GM18861 (cell line): ENCODE results near the gene UPK3BL1.
A peak's percentile ranks its signal among the peaks of the same experiment; 100 is the strongest.
"Not testable (repeated sequence)": the region's sequence is repeated elsewhere in the genome, so short reads cannot be mapped to it uniquely, and the experiment has no call there.

Experiments
- ATAC-seq: cut with Tn5 transposase; IDR thresholded peaks from one replicate; pipeline ENCODE4 v1.9.1; 2021; ENCODE audit not compliant: unreplicated experiment

The UPK3BL1 gene

DNA sequence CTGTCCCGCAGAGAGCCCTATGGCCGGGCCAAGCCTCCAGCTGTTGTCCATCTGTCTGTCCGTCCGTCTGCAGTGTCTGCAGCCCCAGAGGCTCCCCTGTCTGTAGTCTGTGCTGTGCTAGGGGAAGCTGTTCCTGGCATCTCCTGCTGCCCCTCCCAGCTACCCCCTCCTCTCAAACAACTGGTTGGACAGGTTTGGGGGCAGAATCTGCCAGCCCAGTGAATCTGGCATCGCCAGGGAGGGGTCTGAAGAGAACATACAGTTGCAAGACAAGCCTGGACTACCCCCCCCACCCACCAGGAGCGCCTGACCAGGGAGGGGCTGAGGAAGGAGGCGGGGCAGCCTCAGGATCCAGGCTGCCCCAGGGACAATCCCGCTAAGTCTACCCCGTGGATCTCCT, at the start of gene UPK3BL1:
Gene UPK3BL1, minus strand, starts transcription at position 101 of the 400 bp plus-strand sequence. Its CDS starts 50 bp downstream, at position 51.
- ATAC-seq, result not testable (repeated sequence)

- ATAC-seq, result not testable (repeated sequence)
Measured at GRCh38 chr7:102690602-102691001, 48.0 kb upstream of the UPK3BL1 start.

GRCh38 chr7:102689436-102690282, 47.1 kb upstream of the UPK3BL1 start:
- peak; percentile 73 for ATAC-seq

DNA sequence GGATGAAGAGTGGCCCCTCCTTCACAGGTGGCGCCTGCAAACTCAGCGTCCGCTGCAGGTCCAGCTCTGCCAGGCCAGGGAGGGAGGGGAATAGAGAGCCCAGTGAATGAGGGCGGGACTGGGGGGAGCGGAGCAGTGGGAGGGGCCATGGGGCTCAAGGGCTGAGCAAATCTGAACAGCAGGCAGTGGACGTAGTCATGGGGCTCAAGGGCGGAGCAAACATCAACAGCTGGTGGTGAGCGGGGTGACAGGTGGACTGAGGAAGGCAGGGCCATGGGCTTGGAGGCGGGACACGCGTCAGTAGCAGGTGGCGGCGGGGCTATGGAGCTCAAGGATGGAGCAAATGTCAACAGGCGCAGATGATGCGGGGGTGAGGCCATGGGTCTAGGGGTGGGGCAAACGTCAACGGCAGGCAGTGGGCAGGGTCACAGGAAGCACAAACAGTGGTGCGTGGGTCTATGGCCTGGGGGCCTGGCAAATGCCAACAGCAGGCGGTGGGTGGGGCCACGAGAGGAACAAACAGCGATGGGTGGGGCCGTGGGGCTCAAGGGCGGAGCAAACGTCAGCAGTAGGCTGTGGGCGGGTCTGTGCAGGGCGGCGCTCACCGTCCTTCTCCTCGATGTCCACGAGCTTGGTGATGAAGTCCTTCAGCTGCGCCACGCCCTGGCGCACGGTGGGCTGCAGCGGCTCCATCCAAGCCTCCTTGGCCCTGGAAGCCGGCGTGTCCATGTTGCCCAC, 45.9 kb upstream of the UPK3BL1 start:
- ATAC-seq, result peak; percentile 46

GRCh38 chr7:102682560-102682959, 40.0 kb upstream of the UPK3BL1 start:
- not testable (repeated sequence) for ATAC-seq

DNA sequence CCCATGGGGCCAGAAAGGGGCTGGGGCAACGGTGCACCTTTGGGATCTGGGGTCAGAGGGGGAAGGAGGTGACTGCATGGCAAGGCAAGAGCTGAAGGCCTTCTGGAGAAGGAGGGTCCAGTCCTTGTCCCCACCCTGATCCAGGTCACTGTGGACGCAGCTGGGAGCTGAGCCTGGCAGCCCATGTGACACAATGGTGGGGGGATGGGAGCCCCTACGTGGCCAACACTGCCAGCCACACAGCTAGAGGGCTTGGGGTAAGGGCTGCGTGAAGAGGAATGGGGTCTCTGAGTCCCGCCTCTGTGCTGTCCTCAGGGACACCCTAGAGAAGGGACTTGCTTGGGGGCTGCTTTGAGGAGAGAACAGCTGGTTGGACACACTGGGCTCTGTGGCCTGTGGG, 38.2 kb upstream of the UPK3BL1 start:
- ATAC-seq, result not testable (repeated sequence)

DNA sequence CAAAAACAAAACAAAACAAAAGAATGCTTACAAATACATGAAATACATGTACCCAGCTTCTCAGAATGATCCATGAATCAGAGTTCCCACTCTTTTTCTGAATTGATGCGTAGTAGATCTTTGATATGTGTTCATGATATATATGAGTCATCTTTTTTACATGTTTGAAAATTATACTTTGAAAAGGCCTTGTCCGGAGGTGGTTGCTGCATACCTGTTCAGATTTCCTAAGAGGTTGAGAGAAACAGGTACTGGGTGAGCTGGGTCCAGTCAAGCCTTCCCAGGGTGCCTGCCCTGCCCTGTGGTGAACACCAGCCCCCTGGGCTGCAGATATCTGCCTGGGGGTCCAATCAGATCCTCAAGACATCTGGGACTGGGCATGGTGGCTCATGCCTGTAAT, 33.0 kb upstream of the UPK3BL1 start:
- not testable (repeated sequence) for ATAC-seq

- not testable (repeated sequence) for ATAC-seq
Measured at GRCh38 chr7:102673447-102674067, 31.0 kb upstream of the UPK3BL1 start.

DNA sequence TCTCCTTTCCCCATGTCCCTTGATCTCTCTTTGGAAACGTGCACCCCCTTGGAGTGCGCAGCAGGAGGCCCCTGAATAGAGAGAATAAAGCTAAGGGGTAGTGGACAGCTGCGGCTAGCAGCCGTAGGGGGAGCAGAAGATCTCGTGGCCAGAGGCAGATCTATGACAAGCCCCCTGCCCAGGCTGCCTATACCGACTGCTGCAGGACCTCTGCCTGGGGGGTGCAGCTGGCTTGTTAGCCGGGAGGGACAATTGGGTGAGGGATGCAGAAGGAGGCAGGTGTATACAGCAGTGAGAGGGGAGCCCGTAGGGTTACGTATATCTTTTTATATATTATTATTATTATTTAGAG, 29.3 kb upstream of the UPK3BL1 start:
- ATAC-seq, result peak; percentile 24

DNA sequence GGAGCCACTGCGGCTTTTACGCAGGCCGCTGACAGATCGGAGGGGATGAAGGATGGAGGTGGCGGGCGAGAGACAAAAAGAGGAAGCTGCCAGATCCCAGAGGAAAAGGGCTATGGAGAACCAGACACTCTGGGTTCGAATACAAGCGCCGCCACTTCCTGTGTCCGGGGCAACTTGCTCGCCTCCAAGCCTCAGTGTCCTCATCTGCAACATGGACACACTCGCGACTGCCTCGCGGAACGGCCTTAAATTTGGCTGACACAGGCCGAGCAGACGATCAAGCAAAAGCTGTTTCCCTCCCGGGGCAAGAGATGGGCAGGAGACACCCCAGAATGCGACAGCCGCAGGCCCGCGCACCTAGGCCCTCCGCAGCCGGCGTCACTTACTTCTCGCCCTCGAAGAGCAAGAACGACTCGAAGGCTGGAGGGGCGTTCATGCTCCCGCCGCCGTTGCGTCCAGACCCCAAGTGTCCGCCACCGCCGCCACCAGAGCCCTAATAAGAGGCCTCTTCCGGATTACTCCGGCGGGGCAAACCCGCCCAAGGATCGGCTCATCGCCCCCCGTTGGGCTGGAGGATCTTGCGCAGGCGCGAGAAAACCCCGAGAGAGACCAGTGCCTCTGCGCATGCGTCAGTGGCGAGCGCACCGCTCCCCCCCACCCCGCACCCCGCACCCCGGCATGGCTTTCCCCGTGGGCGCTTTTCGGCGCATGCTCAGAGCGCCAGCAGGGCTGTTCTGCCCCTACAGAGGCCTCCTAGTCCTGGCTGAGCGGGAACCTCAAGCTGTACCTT, 28.8 kb upstream of the UPK3BL1 start, which contains the start of gene POLR2J2:
Gene POLR2J2, minus strand, starts transcription at position 498 of the 790 bp plus-strand sequence. Its CDS starts 62 bp downstream, at position 436.
- ATAC-seq, result peak; percentile 70

DNA sequence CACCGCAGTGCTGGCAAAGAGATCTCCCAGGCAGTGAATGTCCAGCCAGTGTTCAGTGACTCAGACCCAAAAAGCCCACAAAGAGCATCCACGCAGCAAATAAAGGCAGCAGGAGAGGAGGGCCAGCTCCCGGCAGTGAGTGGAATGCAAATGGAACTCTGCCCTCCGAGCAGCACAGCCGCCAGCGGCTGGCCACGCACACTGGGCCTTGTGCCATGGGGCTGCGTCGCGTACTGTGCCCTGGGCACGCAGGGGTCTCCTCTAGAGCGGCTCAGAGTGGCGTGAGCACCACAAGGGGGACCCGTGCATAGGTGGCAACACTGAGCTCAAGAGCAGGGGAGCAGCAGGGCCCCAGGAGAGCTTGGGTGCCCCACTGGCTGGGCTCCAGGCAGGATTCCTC, 24.9 kb upstream of the UPK3BL1 start:
- not testable (repeated sequence) for ATAC-seq

GRCh38 chr7:102666850-102667249, 24.3 kb upstream of the UPK3BL1 start:
- not testable (repeated sequence) for ATAC-seq

- not testable (repeated sequence) for ATAC-seq
Measured at GRCh38 chr7:102664765-102665164, 22.2 kb upstream of the UPK3BL1 start.

DNA sequence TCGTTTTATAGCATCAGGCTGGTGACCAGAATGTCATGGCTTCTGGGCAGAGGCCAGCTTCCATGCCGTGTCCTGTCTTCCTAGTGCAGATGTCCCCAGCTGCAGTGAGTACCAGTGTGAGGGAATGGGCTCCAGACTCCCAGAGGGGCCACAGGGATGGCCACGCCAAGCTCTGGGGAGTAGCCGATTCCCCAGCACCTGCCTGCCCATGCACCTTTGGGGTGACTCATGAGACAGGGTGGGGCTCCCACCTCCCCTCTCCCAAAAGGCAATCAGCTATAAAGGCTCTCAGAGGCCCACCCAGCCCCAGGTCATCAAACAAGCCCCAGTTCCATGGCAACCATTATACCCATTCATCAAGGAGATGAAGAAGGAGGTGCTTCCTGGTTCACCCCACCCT, 7.3 kb upstream of the UPK3BL1 start, which contains the start of gene SPDYE2B:
Gene SPDYE2B, plus strand, starts transcription at position 396 of the 400 bp plus-strand sequence. CDS start 2,030 bp downstream, outside the sequence.
- ATAC-seq, result not testable (repeated sequence)

DNA sequence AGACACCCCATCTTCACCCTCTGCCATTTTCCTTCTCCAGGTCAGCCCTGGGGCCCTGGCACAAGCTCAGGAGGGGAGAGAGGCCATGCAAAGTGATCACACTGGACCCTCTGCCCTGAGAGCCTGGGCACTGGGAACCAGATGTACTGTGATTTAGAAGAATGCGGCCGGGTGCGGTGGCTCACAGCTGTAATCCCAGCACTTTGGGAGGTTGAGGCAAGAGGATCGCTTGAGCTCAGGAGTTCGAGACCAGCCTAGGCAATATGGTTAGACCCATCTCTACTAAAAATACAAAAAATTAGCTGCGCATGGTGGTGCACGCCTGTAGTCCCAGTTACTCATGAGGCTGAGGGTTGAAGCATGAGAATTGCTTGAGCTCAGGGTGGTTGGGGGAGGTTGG, 5.2 kb upstream of the UPK3BL1 start:
- ATAC-seq, result not testable (repeated sequence)

DNA sequence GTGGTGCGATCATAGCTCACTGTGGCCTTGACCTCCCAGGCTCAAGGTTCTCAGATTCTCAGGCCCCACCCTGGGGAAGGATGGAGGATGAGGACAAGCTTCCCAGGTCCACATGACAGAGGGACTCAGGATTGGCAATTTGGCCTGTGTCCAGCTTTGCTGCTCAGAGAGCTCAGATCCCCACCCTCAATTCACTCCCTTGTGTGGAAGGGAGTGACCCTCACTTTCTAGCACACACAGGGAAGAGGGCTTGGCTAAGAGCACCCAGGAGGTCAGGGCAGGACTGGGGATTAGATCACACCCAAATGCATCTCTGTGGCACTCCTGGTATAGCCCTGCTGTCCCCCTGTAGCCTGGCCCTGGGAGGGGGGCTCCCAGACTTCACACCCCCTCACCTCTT, 813 bp upstream of the UPK3BL1 start:
- not testable (repeated sequence) for ATAC-seq

- not testable (repeated sequence) for ATAC-seq
Measured at GRCh38 chr7:102638848-102639247, 3.7 kb downstream of the UPK3BL1 start.

GRCh38 chr7:102636956-102637355, 5.6 kb downstream of the UPK3BL1 start:
- not testable (repeated sequence) for ATAC-seq

- not testable (repeated sequence) for ATAC-seq
Measured at GRCh38 chr7:102635354-102635753, 7.2 kb downstream of the UPK3BL1 start.

- ATAC-seq, result not testable (repeated sequence)
Measured at GRCh38 chr7:102634299-102634698, 8.3 kb downstream of the UPK3BL1 start.
